T-cell (primary cell): ENCODE measurements around the gene GNGT2. TPM values are rescaled to one million over a fixed set of nuclear protein-coding genes. Genes with fewer than 3 reads are reported as not detected.
"Not testable (repeated sequence)": the region's sequence is repeated elsewhere in the genome, so short reads cannot be mapped to it uniquely, and the experiment has no call there.

ENCODE experiments used
- ATAC-seq, 4 experiments: fragments of 200-7000 bp in 3 of 4; fragments of 150-1000 bp in 1 of 4; cut with Tn5 transposase; replicated peaks in 1 of 4; 1 replicate in 3 of 4; 2 replicates in 1 of 4; pipeline ENCODE4 v1.10.0; 2021; ENCODE audit warnings: moderate library complexity in 3 of 4, mild to moderate bottlenecking in 2 of 4, moderate number of reproducible peaks in 1 of 4
- CTCF ChIA-PET, 2 donors: fragments of 300-600 bp; sonication (Branson Sonifier 250); formaldehyde crosslinking; loops; one replicate each; lab custom pipeline; 2022; ENCODE audit warnings: antibody characterized with exemption in 2 of 2; lab: Charles Lee
- POLR2A ChIA-PET, 2 donors: fragments of 300-600 bp; sonication (Branson Sonifier 250); formaldehyde crosslinking; loops; one replicate each; lab custom pipeline; 2022; ENCODE audit warnings: antibody characterized with exemption in 2 of 2; lab: Charles Lee
- DNase-seq, 35 experiments: peaks; one replicate each; pipeline versions ENCODE4 v3.0.0 to v3.0.0-alpha.2; 2013 to 2023
- H3K27ac ChIP-seq: one replicate; pipeline ENCODE4 v1.5.1; 2013; ENCODE audit warnings: low read length
- H3K27me3 ChIP-seq, 2 experiments: replicated peaks in 1 of 2; 1 replicate in 1 of 2; 2 replicates in 1 of 2; pipeline versions ENCODE4 v1.6.1 to v1.7.0; 2013; ENCODE audit warnings: low read length in 1 of 2, mixed read lengths in 1 of 2; ENCODE audit not compliant: control insufficient read depth in 2 of 2, insufficient read depth in 2 of 2; ENCODE audit errors: extremely low read depth in 1 of 2
- H3K36me3 ChIP-seq, 2 donors: 1 replicate in 1 of 2; 2 replicates in 1 of 2; pipeline versions ENCODE4 v1.6.1 to v1.7.0; 2013; ENCODE audit warnings: low read length in 1 of 2; ENCODE audit not compliant: control insufficient read depth in 2 of 2, insufficient read depth in 1 of 2; ENCODE audit errors: extremely low read depth in 1 of 2
- H3K4me1 ChIP-seq, 2 experiments: 1 replicate in 1 of 2; 2 replicates in 1 of 2; pipeline versions ENCODE4 v1.6.1 to v1.7.0; 2013; ENCODE audit warnings: low read length in 2 of 2, mixed read lengths in 1 of 2; ENCODE audit not compliant: insufficient read depth in 2 of 2, control insufficient read depth in 1 of 2; ENCODE audit errors: extremely low read depth in 1 of 2
- H3K4me3 ChIP-seq, 2 donors: 1 replicate in 1 of 2; 2 replicates in 1 of 2; pipeline versions ENCODE4 v1.5.1 to v1.7.0; 2013; ENCODE audit warnings: mild to moderate bottlenecking in 2 of 2, low read length in 1 of 2, moderate library complexity in 1 of 2; ENCODE audit not compliant: control insufficient read depth in 1 of 2; ENCODE audit errors: extremely low read depth in 1 of 2
- H3K9me3 ChIP-seq: 2 replicates; pipeline ENCODE4 v1.7.0; 2013
- H3K27ac Mint-ChIP-seq, 2 donors: one replicate each; pipeline ENCODE4 v1.8.0; 2020 to 2021; ENCODE audit warnings: mild to moderate bottlenecking in 2 of 2, mixed read lengths in 2 of 2
- H3K27me3 Mint-ChIP-seq, 2 donors: one replicate each; pipeline ENCODE4 v1.8.0; 2021 to 2022; ENCODE audit warnings: mixed read lengths in 2 of 2
- H3K36me3 Mint-ChIP-seq: one replicate; pipeline ENCODE4 v1.8.0; 2021; ENCODE audit warnings: mixed read lengths
- H3K4me1 Mint-ChIP-seq, 3 donors: one replicate each; pipeline ENCODE4 v1.8.0; 2020 to 2022; ENCODE audit warnings: mixed read lengths in 3 of 3, mild to moderate bottlenecking in 1 of 3
- H3K4me3 Mint-ChIP-seq, 3 donors: one replicate each; pipeline ENCODE4 v1.8.0; 2020 to 2022; ENCODE audit warnings: mild to moderate bottlenecking in 3 of 3, mixed read lengths in 3 of 3, moderate library complexity in 3 of 3
- H3K9me3 Mint-ChIP-seq, 3 donors: one replicate each; pipeline ENCODE4 v1.8.0; 2020 to 2022; ENCODE audit warnings: mixed read lengths in 3 of 3
- WGBS: methylation state at CpG from one replicate; pipeline ENCODE4 v1.1.5; 2013; ENCODE audit warnings: missing lambda C conversion rate; ENCODE audit not compliant: insufficient coverage; 5-methylcytosine and 5-hydroxymethylcytosine counted together
- total RNA-seq, 35 experiments: library from RNA in 6 of 35; stranded (reverse) in 6 of 35; fragments of 120-200 nt in 1 of 35; gene quantifications; one replicate each; pipeline versions ENCODE4 v1.2.1 to v1.2.4 and lab custom pipeline; 2013 to 2026

GNGT2 gene
- total RNA-seq, 5 donors from 2014 or later (not counting 1 experiment from before 2014, with no cell fraction given) = 4.5 to 6.3 (median 5.0) TPM

- peaks cover 0 to 5% (median 4%) of the 10 kb centered on the region in 3 donors for H3K4me1 Mint-ChIP-seq
- DNase-seq (peak in 33 of 35 experiments; percentile 5 to 83 (median 53)), ATAC-seq (peak in 2 of 4 experiments; percentile 33 to 61)
- peaks cover 0 to 23% (median 16%) of the 10 kb centered on the region in 3 donors for H3K9me3 Mint-ChIP-seq
- H3K27me3 Mint-ChIP-seq = peaks cover 1 to 4% of the 10 kb centered on the region in 2 donors
- peaks cover 7% of the 10 kb centered on the region for H3K9me3 ChIP-seq
- peak overlapping the region in 1 of 3 donors; percentile 31 for H3K4me3 Mint-ChIP-seq
- ChIA-PET CTCF (interaction anchor here (0.5 to 2.3 kb wide), 21 partner anchors 9 to 816 kb away, joined by 3 to 10 read pairs (median 5); partner anchors contain the start of genes NGFR (in 1 of the 2) and PHOSPHO1 (in 1 of the 2)), POLR2A (interaction anchor here in 1 of 2 donors (0.6 kb wide), 2 partner anchors 482 to 551 kb away, joined by 3 to 5 read pairs; no protein-coding TSS in a partner anchor)
- H3K27ac Mint-ChIP-seq = no peak overlapping the region
- H3K4me3 ChIP-seq = no peak overlapping the region
- H3K36me3 ChIP-seq = no peaks in the 10 kb centered on the region
- H3K27me3 ChIP-seq = peaks cover 0 to 10% of the 10 kb centered on the region in 2 experiments
- peaks cover 0 to 6% of the 10 kb centered on the region in 2 experiments for H3K4me1 ChIP-seq
- WGBS = no CpG with 5 or more reads among the region's 5 CpGs
- no peak overlapping the region for H3K27ac ChIP-seq
- peaks cover 14% of the 10 kb centered on the region for H3K36me3 Mint-ChIP-seq
These were observed 30.1 kb downstream of the GNGT2 start for GRCh38 chr17:49180303-49180702.

GRCh38 chr17:49175978-49176377 is 34.4 kb downstream of the GNGT2 start:
- Mint-ChIP-seq H3K27ac (peak overlapping the region in 1 of 2 donors; percentile 16), H3K27me3 (peaks cover 24 to 30% of the 10 kb centered on the region in 2 donors), H3K9me3 (peaks cover 0 to 34% (median 32%) of the 10 kb centered on the region in 3 donors)
- H3K27ac ChIP-seq, DNase-seq, H3K4me1 Mint-ChIP-seq, H3K27me3 ChIP-seq, H3K4me3 ChIP-seq, H3K4me1 ChIP-seq, H3K9me3 ChIP-seq, POLR2A ChIA-PET, H3K4me3 Mint-ChIP-seq, H3K36me3 ChIP-seq, ATAC-seq, CTCF ChIA-PET, H3K36me3 Mint-ChIP-seq: not testable (repeated sequence)
- 100% methylated on average over 2 of the region's 11 CpGs for WGBS

- H3K27ac ChIP-seq, H3K4me3 Mint-ChIP-seq, POLR2A ChIA-PET, CTCF ChIA-PET, H3K4me3 ChIP-seq, H3K36me3 ChIP-seq, ATAC-seq, DNase-seq, H3K4me1 Mint-ChIP-seq, H3K4me1 ChIP-seq, H3K27ac Mint-ChIP-seq, H3K9me3 ChIP-seq, H3K36me3 Mint-ChIP-seq: not testable (repeated sequence)
- Mint-ChIP-seq H3K27me3 (peaks cover 60 to 68% of the 10 kb centered on the region in 2 donors), H3K9me3 (peaks cover 0 to 20% (median 20%) of the 10 kb centered on the region in 3 donors)
- H3K27me3 ChIP-seq = peaks cover 9 to 23% of the 10 kb centered on the region in 2 experiments
- WGBS = no CpG with 5 or more reads among the region's 3 CpGs
These were observed 39.7 kb downstream of the GNGT2 start for GRCh38 chr17:49170711-49171110.

DNA sequence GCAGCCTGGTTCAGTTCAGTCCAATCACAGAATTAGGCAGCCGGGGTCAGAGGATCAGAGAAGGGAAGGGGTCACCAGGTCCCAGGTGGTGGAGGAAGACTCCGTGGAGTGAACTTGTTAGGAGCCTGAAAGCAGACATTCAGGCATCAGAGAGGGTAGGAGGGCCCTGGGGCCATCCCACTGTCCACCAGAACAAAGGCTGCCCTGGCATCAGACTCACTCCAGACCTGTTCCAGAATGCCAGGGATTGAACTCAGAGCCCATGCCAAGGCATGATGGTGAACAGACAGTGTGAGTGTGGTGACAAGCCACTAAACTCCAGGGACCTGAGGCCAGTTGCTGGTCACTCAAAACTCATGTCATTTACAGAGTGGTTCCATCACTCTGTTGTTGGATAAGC is 40.2 kb downstream of the GNGT2 start:
- ChIA-PET POLR2A (no interaction called here), CTCF (no interaction called here)
- Mint-ChIP-seq H3K4me3 (no peak overlapping the region), H3K27ac (no peak overlapping the region), H3K27me3 (peaks cover 62 to 66% of the 10 kb centered on the region in 2 donors), H3K36me3 (no peaks in the 10 kb centered on the region), H3K9me3 (peaks cover 0 to 16% (median 15%) of the 10 kb centered on the region in 3 donors), H3K4me1 (no peaks in the 10 kb centered on the region)
- H3K27me3 ChIP-seq = peaks cover 9 to 23% of the 10 kb centered on the region in 2 experiments
- no peak for ATAC-seq
- 65% methylated on average over 2 of the region's 2 CpGs for WGBS
- no peak overlapping the region for H3K4me3 ChIP-seq
- no peaks in the 10 kb centered on the region for H3K4me1 ChIP-seq
- no peaks in the 10 kb centered on the region for H3K9me3 ChIP-seq
- no peak for DNase-seq
- no peak overlapping the region for H3K27ac ChIP-seq
- no peaks in the 10 kb centered on the region for H3K36me3 ChIP-seq

- Mint-ChIP-seq H3K4me1 (no peaks in the 10 kb centered on the region), H3K4me3 (no peak overlapping the region), H3K36me3 (no peaks in the 10 kb centered on the region), H3K27ac (no peak overlapping the region), H3K9me3 (peaks cover 0 to 6% (median 3%) of the 10 kb centered on the region in 3 donors), H3K27me3 (peaks cover 55 to 62% of the 10 kb centered on the region in 2 donors)
- CTCF ChIA-PET = no interaction called here
- no peaks in the 10 kb centered on the region for H3K4me1 ChIP-seq
- no peak overlapping the region for H3K27ac ChIP-seq
- POLR2A ChIA-PET = no interaction called here
- peaks cover 9 to 23% of the 10 kb centered on the region in 2 experiments for H3K27me3 ChIP-seq
- no peaks in the 10 kb centered on the region for H3K36me3 ChIP-seq
- no peaks in the 10 kb centered on the region for H3K9me3 ChIP-seq
- H3K4me3 ChIP-seq = no peak overlapping the region
- DNase-seq = no peak
- no peak for ATAC-seq
- 76% methylated on average over 4 of the region's 9 CpGs for WGBS
These were observed 41.7 kb downstream of the GNGT2 start for GRCh38 chr17:49168706-49169105.

GRCh38 chr17:49165143-49165542 is 45.2 kb downstream of the GNGT2 start:
- H3K4me3 Mint-ChIP-seq = no peak overlapping the region
- no peak overlapping the region for H3K27ac ChIP-seq
- no peaks in the 10 kb centered on the region for H3K4me1 ChIP-seq
- no peaks in the 10 kb centered on the region for H3K9me3 Mint-ChIP-seq
- H3K27me3 Mint-ChIP-seq = peaks cover 35 to 45% of the 10 kb centered on the region in 2 donors
- H3K27me3 ChIP-seq = peaks cover 9 to 22% of the 10 kb centered on the region in 2 experiments
- ChIA-PET POLR2A (no interaction called here), CTCF (no interaction called here)
- H3K9me3 ChIP-seq = no peaks in the 10 kb centered on the region
- H3K36me3 ChIP-seq = no peaks in the 10 kb centered on the region
- H3K27ac Mint-ChIP-seq = no peak overlapping the region
- 82% methylated on average over 2 of the region's 2 CpGs for WGBS
- H3K4me3 ChIP-seq = no peak overlapping the region
- ATAC-seq = no peak
- H3K4me1 Mint-ChIP-seq = no peaks in the 10 kb centered on the region
- H3K36me3 Mint-ChIP-seq = no peaks in the 10 kb centered on the region
- DNase-seq = no peak
